Measurements from ENCODE around the gene RHBDD3.

Gene RHBDD3

DNA sequence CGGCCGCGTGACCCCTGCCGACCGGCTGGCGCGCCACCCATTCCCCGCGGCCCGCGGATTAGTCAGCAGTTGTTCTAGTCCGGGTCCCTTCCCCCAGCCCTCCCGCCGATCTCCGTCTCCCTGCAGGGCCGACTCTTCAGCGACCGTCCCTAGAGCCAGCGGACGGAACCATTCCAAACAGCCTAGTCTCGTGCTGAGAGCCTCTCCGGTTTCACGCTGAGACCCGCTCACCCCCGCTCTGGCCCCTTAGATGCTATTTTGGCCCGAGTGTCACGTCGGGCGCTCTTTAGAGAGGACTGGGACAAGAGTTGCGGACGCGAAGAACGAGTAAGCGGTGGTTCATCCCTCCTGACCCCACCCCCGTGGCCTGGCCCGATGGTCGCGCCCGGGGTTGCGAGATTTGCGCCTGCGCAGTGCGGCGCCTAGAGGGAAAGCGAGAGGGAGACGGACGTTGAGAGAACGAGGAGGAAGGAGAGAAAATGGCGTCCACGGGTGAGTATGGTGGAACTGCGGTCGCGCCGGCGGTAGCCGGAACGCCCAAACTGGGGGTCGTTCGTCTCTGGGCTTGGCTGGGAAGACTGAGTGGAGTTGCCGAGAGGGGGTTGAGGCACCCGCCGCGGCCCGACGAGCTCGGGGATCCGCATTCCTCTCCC, at the start of gene RHBDD3, which contains the start of gene EWSR1:
RHBDD3 (minus strand) TSS at position 124 of the 653 bp plus-strand sequence. CDS start 2,355 bp downstream, outside the sequence.
EWSR1 (plus strand) TSS at position 411 of the 653 bp plus-strand sequence; CDS start at position 480, 69 bp downstream.
- peak within 1 kb of the TSS; percentile 84 for H3K4me3 Mint-ChIP-seq
- peak; percentile 95 for DNase-seq
- peaks cover 49% of the 10 kb centered on the region for H3K36me3 Mint-ChIP-seq
- no peaks in the 10 kb centered on the region for H3K9me3 Mint-ChIP-seq
- H3K4me1 Mint-ChIP-seq = peaks cover 50% of the 10 kb centered on the region
- CTCF ChIA-PET = no interaction called here
- H3K27me3 Mint-ChIP-seq = peaks cover 5% of the 10 kb centered on the region
- H3K27ac Mint-ChIP-seq = peak within 1 kb of the TSS; percentile 96

- peaks cover 75% of the 10 kb centered on the region for H3K27me3 Mint-ChIP-seq
- peak overlapping the region; percentile 42 for H3K27ac Mint-ChIP-seq
- H3K36me3 Mint-ChIP-seq = peaks cover 2% of the 10 kb centered on the region
- CTCF ChIA-PET = interaction anchor here (0.7 kb wide), 2 partner anchors 65 to 698 kb away, joined by 4 to 5 read pairs; no protein-coding TSS in a partner anchor
- peaks cover 28% of the 10 kb centered on the region for H3K4me1 Mint-ChIP-seq
- H3K9me3 Mint-ChIP-seq = no peaks in the 10 kb centered on the region
- H3K4me3 Mint-ChIP-seq = peak overlapping the region; percentile 16
- DNase-seq = no peak
Observed at GRCh38 chr22:29316141-29316828, 48.5 kb upstream of the RHBDD3 start.

DNA sequence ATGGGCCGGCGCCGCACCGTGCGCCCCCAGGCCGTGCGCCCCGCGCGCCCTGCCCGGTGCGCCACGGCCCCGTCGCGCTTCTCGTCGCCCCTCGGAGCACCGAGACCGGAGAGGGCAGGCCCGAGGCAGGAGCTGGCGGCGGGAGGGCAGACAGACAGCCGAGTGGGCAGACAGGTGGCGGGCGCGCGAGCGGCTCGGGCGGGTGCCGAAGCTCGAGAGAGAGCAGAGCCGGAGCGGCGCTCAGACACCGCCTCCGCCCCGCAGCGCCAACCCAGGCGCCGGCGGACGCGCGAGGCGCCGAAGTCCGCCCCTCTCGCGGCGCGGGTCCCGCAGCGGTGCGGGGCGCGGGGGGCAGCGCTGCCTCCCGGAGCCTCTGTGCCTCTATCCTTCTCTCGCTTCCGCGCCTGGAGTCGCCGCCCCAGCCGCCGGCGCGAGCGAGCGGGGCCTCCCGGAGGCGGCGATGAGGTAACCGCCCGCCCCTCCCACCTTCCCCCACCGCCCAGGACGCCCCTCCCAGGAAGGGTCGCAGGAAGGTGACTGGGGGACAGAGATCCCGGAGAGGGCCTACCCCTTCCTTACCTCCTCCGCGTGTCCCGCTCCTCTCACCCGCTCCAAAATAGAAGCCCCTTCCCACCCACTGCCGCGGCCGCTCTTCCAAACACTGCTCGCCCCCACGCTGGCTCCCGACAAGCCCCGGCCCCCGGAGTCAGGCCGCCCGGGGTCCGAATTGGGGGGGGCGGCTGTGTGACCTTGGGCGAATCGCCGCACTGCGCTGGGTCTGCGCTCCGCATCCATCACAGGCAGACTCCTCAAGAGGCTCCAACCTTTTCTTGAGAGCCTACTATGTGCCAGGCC, 47.7 kb upstream of the RHBDD3 start, which contains the start of gene RASL10A:
RASL10A (minus strand) TSS at position 412 of the 855 bp plus-strand sequence. CDS start 451 bp downstream, outside the sequence.
- CTCF ChIA-PET = no interaction called here
- Mint-ChIP-seq H3K27ac (peak within 1 kb of the TSS; percentile 42), H3K27me3 (peaks cover 83% of the 10 kb centered on the region), H3K9me3 (no peaks in the 10 kb centered on the region), H3K4me3 (peak within 1 kb of the TSS; percentile 52), H3K4me1 (peaks cover 35% of the 10 kb centered on the region), H3K36me3 (peaks cover 2% of the 10 kb centered on the region)
- peak; percentile 32 for DNase-seq

DNA sequence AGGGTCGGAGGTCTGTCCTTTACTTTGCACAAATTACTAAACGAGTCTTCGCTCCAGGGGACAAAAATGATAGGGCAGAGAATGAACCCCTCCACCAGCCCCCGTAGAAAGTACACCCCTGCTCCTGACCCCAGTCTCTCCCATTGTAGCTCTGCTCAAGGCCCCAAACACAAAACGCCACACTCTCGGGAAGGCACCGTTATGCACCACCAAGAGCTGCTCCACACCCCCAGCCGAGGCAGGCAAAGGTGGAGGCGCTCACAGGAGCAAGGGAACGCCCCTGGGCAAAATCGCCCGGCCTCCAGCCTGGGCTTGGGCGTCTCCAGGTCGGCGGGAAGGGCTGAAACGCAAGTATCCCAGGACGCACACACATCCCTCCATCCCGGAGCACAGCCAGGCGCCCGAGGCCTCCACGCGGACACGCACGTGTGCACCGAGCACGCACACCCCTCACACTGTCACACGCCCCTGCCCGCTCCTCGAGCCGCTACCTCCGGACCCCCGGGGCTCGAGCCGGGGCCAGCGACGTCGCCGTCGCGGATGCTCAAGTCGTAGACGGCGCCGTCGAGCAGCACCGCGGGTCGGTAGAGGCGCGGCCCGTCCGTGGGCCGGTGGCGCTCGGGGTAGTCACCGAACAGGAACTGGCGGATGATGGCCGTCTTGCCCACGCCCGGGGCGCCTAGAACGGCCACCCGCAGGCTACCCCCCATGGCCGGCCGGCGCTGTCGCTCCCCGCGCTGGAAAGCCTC, 46.9 kb upstream of the RHBDD3 start:
- H3K4me1 Mint-ChIP-seq = peaks cover 37% of the 10 kb centered on the region
- peaks cover 84% of the 10 kb centered on the region for H3K27me3 Mint-ChIP-seq
- H3K9me3 Mint-ChIP-seq = no peaks in the 10 kb centered on the region
- H3K36me3 Mint-ChIP-seq = peaks cover 2% of the 10 kb centered on the region
- DNase-seq = no peak
- peak overlapping the region; percentile 7 for H3K27ac Mint-ChIP-seq
- peak overlapping the region; percentile 52 for H3K4me3 Mint-ChIP-seq
- CTCF ChIA-PET = interaction anchor here (1.2 to 2.4 kb wide), 2 partner anchors 9 to 11 kb away, joined by 3 to 12 read pairs; no protein-coding TSS in a partner anchor

- peak overlapping the region; percentile 7 for H3K27ac Mint-ChIP-seq
- H3K36me3 Mint-ChIP-seq = peaks cover 2% of the 10 kb centered on the region
- no peak for DNase-seq
- peak overlapping the region; percentile 52 for H3K4me3 Mint-ChIP-seq
- CTCF ChIA-PET = interaction anchor here (1.2 to 2.4 kb wide), 5 partner anchors 8 to 26 kb away, joined by 3 to 12 read pairs (median 7); no protein-coding TSS in a partner anchor
- H3K4me1 Mint-ChIP-seq = peaks cover 46% of the 10 kb centered on the region
- no peaks in the 10 kb centered on the region for H3K9me3 Mint-ChIP-seq
- H3K27me3 Mint-ChIP-seq = peaks cover 87% of the 10 kb centered on the region
Observed at GRCh38 chr22:29313576-29314466, 46.0 kb upstream of the RHBDD3 start.

GRCh38 chr22:29313126-29313575, 45.4 kb upstream of the RHBDD3 start:
- peak; percentile 41 for DNase-seq
- H3K36me3 Mint-ChIP-seq = peaks cover 2% of the 10 kb centered on the region
- no peak overlapping the region for H3K27ac Mint-ChIP-seq
- peaks cover 53% of the 10 kb centered on the region for H3K4me1 Mint-ChIP-seq
- CTCF ChIA-PET = interaction anchor here (0.7 to 2.4 kb wide), 5 partner anchors 9 to 25 kb away, joined by 3 to 12 read pairs (median 7); no protein-coding TSS in a partner anchor
- H3K9me3 Mint-ChIP-seq = no peaks in the 10 kb centered on the region
- H3K27me3 Mint-ChIP-seq = peaks cover 87% of the 10 kb centered on the region
- H3K4me3 Mint-ChIP-seq = no peak overlapping the region

DNA sequence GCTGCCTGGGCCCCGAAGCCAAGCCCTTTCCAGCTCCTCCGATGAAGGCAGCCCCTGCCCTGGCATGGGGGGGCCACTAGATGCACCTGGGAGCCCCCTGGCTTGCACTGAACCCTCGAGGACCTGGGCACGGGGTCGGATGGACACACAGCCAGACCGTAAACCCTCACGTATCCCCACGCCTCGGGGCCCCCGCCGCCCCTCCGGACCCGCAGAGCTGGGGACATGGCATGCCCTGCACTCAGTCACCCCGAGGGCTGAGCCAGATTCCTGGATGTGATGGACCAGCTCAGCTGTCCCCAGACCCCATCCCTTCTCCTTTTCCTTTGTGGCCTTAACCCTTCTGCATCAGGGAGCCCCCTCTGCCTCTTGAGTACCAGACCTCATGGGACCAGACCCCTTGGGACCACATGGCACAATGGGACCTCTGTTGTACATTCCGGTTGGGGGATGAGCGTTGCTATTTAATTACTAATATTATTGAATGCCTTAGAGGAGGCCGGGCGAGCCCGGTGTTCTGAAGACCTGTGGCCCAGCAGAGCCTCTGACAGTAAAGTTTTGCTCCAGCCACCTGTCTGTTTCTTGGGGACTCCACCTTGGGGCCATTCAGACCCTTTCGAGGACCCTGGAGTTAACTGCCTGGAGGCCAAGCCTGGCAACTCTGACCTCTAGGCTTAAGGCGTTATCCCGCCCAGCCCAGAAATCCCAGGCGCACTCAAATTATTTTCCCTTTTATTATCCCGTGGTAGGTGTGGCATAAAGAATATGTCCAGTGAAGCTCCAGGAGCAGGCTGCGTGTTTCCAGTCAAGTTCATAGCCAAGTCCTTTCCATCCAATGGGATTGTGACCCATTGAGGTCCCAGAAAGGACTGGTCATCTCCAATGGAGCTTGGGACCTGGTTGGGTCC, 44.7 kb upstream of the RHBDD3 start:
- Mint-ChIP-seq H3K36me3 (peaks cover 2% of the 10 kb centered on the region), H3K4me3 (no peak overlapping the region), H3K27me3 (peaks cover 87% of the 10 kb centered on the region), H3K9me3 (no peaks in the 10 kb centered on the region), H3K27ac (peak overlapping the region; percentile 19), H3K4me1 (peaks cover 59% of the 10 kb centered on the region)
- CTCF ChIA-PET = interaction anchor here (0.7 to 2.4 kb wide), 5 partner anchors 9 to 24 kb away, joined by 3 to 12 read pairs (median 7); no protein-coding TSS in a partner anchor
- peak; percentile 13 for DNase-seq

GRCh38 chr22:29311464-29312217, 43.9 kb upstream of the RHBDD3 start:
- no peaks in the 10 kb centered on the region for H3K9me3 Mint-ChIP-seq
- no peak overlapping the region for H3K4me3 Mint-ChIP-seq
- H3K27ac Mint-ChIP-seq = no peak overlapping the region
- DNase-seq = peak; percentile 18
- H3K27me3 Mint-ChIP-seq = peaks cover 83% of the 10 kb centered on the region
- H3K4me1 Mint-ChIP-seq = peaks cover 61% of the 10 kb centered on the region
- CTCF ChIA-PET = no interaction called here
- peaks cover 2% of the 10 kb centered on the region for H3K36me3 Mint-ChIP-seq

- Mint-ChIP-seq H3K27me3 (peaks cover 83% of the 10 kb centered on the region), H3K4me3 (no peak overlapping the region), H3K4me1 (peaks cover 67% of the 10 kb centered on the region), H3K9me3 (no peaks in the 10 kb centered on the region), H3K27ac (no peak overlapping the region), H3K36me3 (no peaks in the 10 kb centered on the region)
- CTCF ChIA-PET = no interaction called here
- peak; percentile 70 for DNase-seq
Observed at GRCh38 chr22:29310863-29311339, 43.1 kb upstream of the RHBDD3 start.

GRCh38 chr22:29310065-29310862, 42.5 kb upstream of the RHBDD3 start:
- peaks cover 83% of the 10 kb centered on the region for H3K27me3 Mint-ChIP-seq
- DNase-seq = peak; percentile 18
- H3K36me3 Mint-ChIP-seq = no peaks in the 10 kb centered on the region
- H3K4me3 Mint-ChIP-seq = no peak overlapping the region
- CTCF ChIA-PET = interaction anchor here (0.7 kb wide), 1 partner anchor 266 kb away, joined by 3 read pairs; no protein-coding TSS in a partner anchor
- H3K27ac Mint-ChIP-seq = no peak overlapping the region
- H3K4me1 Mint-ChIP-seq = peaks cover 68% of the 10 kb centered on the region
- H3K9me3 Mint-ChIP-seq = no peaks in the 10 kb centered on the region
